ENCODE results near the gene ABL1.

DNA sequence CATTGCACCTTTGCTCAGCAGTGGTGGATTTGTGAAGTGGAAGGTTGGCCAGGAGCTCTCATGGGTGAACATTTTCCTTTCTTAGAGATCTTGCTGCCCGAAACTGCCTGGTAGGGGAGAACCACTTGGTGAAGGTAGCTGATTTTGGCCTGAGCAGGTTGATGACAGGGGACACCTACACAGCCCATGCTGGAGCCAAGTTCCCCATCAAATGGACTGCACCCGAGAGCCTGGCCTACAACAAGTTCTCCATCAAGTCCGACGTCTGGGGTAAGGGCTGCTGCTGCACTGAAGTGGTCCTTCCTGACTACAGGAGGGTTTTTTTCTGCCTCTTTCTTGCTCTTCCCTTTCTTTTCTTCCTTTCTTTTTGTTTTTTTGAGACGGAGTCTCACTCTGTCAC, 39.7 kb downstream of the ABL1 start:
- TF ChIP-seq, protein P1, sequence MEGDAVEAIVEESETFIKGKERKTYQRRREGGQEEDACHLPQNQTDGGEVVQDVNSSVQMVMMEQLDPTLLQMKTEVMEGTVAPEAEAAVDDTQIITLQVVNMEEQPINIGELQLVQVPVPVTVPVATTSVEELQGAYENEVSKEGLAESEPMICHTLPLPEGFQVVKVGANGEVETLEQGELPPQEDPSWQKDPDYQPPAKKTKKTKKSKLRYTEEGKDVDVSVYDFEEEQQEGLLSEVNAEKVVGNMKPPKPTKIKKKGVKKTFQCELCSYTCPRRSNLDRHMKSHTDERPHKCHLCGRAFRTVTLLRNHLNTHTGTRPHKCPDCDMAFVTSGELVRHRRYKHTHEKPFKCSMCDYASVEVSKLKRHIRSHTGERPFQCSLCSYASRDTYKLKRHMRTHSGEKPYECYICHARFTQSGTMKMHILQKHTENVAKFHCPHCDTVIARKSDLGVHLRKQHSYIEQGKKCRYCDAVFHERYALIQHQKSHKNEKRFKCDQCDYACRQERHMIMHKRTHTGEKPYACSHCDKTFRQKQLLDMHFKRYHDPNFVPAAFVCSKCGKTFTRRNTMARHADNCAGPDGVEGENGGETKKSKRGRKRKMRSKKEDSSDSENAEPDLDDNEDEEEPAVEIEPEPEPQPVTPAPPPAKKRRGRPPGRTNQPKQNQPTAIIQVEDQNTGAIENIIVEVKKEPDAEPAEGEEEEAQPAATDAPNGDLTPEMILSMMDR (IDR thresholded peaks at IDR 0.05; ENCODE audit: borderline replicate concordance, extremely low read depth, low read length, poor library complexity, severe bottlenecking), result no peak
- TF ChIP-seq EZH2 (IDR thresholded peaks at IDR 0.05; ENCODE audit: borderline replicate concordance, low read depth, low read length, severe bottlenecking), result no peak
